HG02840 (cell line): Measurements from ENCODE around the gene PRAMEF25.
"Not testable (repeated sequence)": the region's sequence is repeated elsewhere in the genome, so short reads cannot be mapped to it uniquely, and the experiment has no call there.

Experiments
- ATAC-seq: cut with Tn5 transposase; IDR thresholded peaks from one replicate; pipeline ENCODE4 v1.9.1; 2021; ENCODE audit warnings: mild to moderate bottlenecking, moderate library complexity, moderate number of reproducible peaks; ENCODE audit not compliant: unreplicated experiment, low FRiP score

The PRAMEF25 gene

DNA sequence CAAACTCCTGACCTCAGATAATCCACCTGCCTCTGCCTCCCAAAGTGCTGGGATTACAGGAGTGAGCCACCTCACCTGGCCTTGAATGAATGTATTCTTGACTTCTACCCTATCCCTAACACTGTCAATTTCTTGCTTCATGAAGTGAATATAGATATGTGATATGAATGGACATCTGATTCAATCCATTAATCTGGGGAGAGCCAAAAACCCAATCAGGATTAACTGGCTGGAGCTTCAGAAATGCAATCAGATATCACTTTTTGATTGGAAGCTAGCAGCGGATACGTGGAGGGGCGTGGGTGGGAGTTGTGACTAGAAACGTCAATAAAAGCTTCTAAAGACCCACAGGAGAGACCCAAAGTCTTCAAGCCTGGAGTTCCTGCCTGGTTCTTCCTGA lies at the start of gene PRAMEF25:
Gene PRAMEF25 (plus strand): TSS at position 301 of the 400 bp plus-strand sequence. CDS start 2,920 bp downstream, outside the sequence.
- not testable (repeated sequence) for ATAC-seq

DNA sequence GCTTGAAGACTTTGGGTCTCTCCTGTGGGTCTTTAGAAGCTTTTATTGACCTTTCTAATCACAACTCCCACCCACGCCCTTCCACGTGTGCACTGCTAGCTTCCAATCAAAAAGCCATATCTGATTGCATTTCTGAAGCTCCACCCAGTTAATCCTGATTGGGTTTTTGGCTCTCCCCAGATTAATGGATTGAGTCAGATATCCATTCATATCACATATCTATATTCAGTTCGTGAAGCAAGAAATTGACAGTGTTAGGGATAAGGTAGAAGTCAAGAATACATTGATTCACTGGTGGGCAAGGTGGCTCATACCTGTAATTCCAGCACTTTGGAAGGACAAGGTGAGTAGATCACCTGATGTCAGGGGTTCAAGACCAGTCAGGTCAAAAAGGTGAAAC lies 14.1 kb upstream of the PRAMEF25 start, which contains the start of gene PRAMEF27:
Gene PRAMEF27 (minus strand): TSS at position 101 of the 400 bp plus-strand sequence. CDS start 2,916 bp downstream, outside the sequence.
- not testable (repeated sequence) for ATAC-seq

- ATAC-seq: not testable (repeated sequence)
Observed at GRCh38 chr1:13116754-13117153, 46.2 kb downstream of the PRAMEF25 start, which contains the start of gene HNRNPCL2. TSS of gene HNRNPCL2 (minus strand) at chr1:13116854. CDS start at chr1:13116400, 454 bp downstream.
